Neural crest cell (in vitro differentiated cells): ENCODE measurements around the gene ZNHIT2. TPM values are rescaled to one million over a fixed set of nuclear protein-coding genes. Genes with fewer than 3 reads are reported as not detected.

Source experiments
- DNase-seq: peaks from one replicate; pipeline ENCODE4 v3.0.0; 2021; ENCODE audit warnings: low read depth, mixed read lengths, low spot score
- H3K27ac Mint-ChIP-seq: one replicate; pipeline ENCODE4 v1.8.0; 2021; ENCODE audit warnings: mild to moderate bottlenecking, mixed read lengths; ENCODE audit not compliant: unreplicated experiment
- H3K27me3 Mint-ChIP-seq: 2 replicates; pipeline ENCODE4 v1.8.0; 2021; ENCODE audit warnings: low read depth, mild to moderate bottlenecking, mixed read lengths
- H3K36me3 Mint-ChIP-seq: 2 replicates; pipeline ENCODE4 v1.8.0; 2021; ENCODE audit warnings: low read depth, mild to moderate bottlenecking, mixed read lengths
- H3K4me1 Mint-ChIP-seq: 2 replicates; pipeline ENCODE4 v1.8.0; 2021; ENCODE audit warnings: mixed read lengths
- H3K4me3 Mint-ChIP-seq: one replicate; pipeline ENCODE4 v1.8.0; 2021; ENCODE audit warnings: mild to moderate bottlenecking, mixed read lengths
- H3K9me3 Mint-ChIP-seq: 2 replicates; pipeline ENCODE4 v1.8.0; 2021; ENCODE audit warnings: mixed read lengths
- total RNA-seq: library from RNA; stranded (reverse); gene quantifications from 2 replicates; pipeline ENCODE4 v1.2.1, GENCODE V29; 2021
- TF ChIP-seq, protein P1 (sequence below): fragments of 200-600 bp; sonication (generic); conservative IDR thresholded peaks from 2 replicates; pipeline ENCODE4 v1.5.0; 2021; ENCODE audit warnings: antibody characterized with exemption, mild to moderate bottlenecking

The ZNHIT2 gene
- total RNA-seq, 1 donor from 2014 or later = 8.0 TPM

DNA sequence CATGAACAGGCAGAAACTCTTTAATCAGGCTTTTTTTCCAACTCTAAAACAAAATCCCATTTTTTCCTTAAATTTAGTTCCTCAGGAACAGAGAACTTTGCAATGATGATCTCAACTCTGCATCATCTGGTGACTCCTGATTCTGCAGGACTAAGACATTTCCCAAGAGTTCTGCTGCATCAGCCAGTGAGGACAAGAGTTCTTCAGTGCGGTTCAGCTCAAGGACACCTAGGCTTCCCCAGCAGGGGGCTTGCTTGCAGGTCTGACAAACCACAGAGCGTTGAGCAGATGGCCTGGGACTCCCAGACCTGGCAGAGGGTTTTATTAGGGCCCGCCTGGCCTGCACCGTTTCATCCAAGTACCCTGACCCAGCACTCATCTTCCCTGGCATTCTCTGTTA is 40.0 kb downstream of the ZNHIT2 start:
- peaks cover 12% of the 10 kb centered on the region for H3K4me1 Mint-ChIP-seq
- H3K36me3 Mint-ChIP-seq = peaks cover 14% of the 10 kb centered on the region
- H3K27ac Mint-ChIP-seq = no peak overlapping the region
- TF ChIP-seq, protein P1, sequence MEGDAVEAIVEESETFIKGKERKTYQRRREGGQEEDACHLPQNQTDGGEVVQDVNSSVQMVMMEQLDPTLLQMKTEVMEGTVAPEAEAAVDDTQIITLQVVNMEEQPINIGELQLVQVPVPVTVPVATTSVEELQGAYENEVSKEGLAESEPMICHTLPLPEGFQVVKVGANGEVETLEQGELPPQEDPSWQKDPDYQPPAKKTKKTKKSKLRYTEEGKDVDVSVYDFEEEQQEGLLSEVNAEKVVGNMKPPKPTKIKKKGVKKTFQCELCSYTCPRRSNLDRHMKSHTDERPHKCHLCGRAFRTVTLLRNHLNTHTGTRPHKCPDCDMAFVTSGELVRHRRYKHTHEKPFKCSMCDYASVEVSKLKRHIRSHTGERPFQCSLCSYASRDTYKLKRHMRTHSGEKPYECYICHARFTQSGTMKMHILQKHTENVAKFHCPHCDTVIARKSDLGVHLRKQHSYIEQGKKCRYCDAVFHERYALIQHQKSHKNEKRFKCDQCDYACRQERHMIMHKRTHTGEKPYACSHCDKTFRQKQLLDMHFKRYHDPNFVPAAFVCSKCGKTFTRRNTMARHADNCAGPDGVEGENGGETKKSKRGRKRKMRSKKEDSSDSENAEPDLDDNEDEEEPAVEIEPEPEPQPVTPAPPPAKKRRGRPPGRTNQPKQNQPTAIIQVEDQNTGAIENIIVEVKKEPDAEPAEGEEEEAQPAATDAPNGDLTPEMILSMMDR = no peak
- no peaks in the 10 kb centered on the region for H3K9me3 Mint-ChIP-seq
- H3K4me3 Mint-ChIP-seq = no peak overlapping the region
- DNase-seq = no peak
- no peaks in the 10 kb centered on the region for H3K27me3 Mint-ChIP-seq

DNA sequence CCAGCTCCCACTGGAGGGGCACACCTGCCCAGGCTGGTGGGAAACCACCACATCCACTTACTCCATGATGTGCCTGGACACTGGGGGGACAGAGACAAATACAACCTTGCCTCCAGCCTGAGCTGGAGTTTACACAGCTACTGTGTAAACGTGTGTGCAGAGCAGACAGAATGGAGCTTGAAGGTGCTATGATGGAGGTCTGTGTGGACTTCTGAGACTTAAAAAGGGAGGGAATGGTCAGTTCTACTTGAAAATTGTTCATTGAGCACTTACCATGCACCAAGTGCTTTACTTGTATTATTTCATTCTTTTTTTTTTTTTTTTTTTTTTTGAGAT is 44.9 kb downstream of the ZNHIT2 start:
- no peak for DNase-seq
- TF ChIP-seq, protein P1 = no peak
- no peak overlapping the region for H3K4me3 Mint-ChIP-seq
- H3K27me3 Mint-ChIP-seq = no peaks in the 10 kb centered on the region
- peak overlapping the region; percentile 86 for H3K27ac Mint-ChIP-seq
- no peaks in the 10 kb centered on the region for H3K4me1 Mint-ChIP-seq
- no peaks in the 10 kb centered on the region for H3K9me3 Mint-ChIP-seq
- peaks cover 8% of the 10 kb centered on the region for H3K36me3 Mint-ChIP-seq

GRCh38 chr11:65071907-65072630 is 45.4 kb downstream of the ZNHIT2 start:
- peak overlapping the region; percentile 86 for H3K27ac Mint-ChIP-seq
- TF ChIP-seq, protein P1 = no peak
- no peak for DNase-seq
- peaks cover 5% of the 10 kb centered on the region for H3K36me3 Mint-ChIP-seq
- H3K9me3 Mint-ChIP-seq = no peaks in the 10 kb centered on the region
- H3K4me3 Mint-ChIP-seq = no peak overlapping the region
- H3K27me3 Mint-ChIP-seq = no peaks in the 10 kb centered on the region
- H3K4me1 Mint-ChIP-seq = no peaks in the 10 kb centered on the region

DNA sequence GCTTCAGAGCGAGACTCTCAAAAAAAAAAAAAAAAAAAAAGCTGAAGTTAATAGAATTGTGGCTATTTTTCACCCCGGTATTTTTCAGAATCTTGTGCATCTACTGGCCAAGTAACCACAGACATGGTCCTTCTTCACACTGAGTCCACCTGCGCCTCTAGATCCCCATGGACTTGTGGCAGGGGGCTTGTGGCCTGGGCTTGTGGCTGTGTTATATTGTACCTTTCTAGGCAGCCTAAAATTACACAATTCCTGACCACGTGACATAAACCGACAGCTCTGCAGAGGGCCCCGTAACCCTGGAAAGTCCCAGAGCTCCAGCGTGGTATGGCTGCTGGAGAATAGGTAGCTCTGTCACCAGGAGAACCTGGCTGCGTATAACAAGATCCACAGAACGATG is 48.3 kb downstream of the ZNHIT2 start:
- Mint-ChIP-seq H3K9me3 (no peaks in the 10 kb centered on the region), H3K4me3 (no peak overlapping the region), H3K27me3 (no peaks in the 10 kb centered on the region), H3K4me1 (no peaks in the 10 kb centered on the region), H3K27ac (no peak overlapping the region), H3K36me3 (no peaks in the 10 kb centered on the region)
- no peak for DNase-seq
- TF ChIP-seq, protein P1 = no peak

- TF ChIP-seq, protein P1 = no peak
- no peaks in the 10 kb centered on the region for H3K27me3 Mint-ChIP-seq
- no peak for DNase-seq
- H3K4me1 Mint-ChIP-seq = no peaks in the 10 kb centered on the region
- no peak overlapping the region for H3K27ac Mint-ChIP-seq
- H3K36me3 Mint-ChIP-seq = no peaks in the 10 kb centered on the region
- no peak overlapping the region for H3K4me3 Mint-ChIP-seq
- no peaks in the 10 kb centered on the region for H3K9me3 Mint-ChIP-seq
These were observed 50.1 kb downstream of the ZNHIT2 start for GRCh38 chr11:65067446-65067845.
